Right ventricle myocardium superior (tissue), 1 donor: ENCODE results near the gene MEIOB. TPM values are rescaled to one million over a fixed set of nuclear protein-coding genes. Genes with fewer than 3 reads are reported as not detected.
"Not testable (repeated sequence)": the region's sequence is repeated elsewhere in the genome, so short reads cannot be mapped to it uniquely, and the experiment has no call there.

ENCODE experiments used
- ATAC-seq: fragments of 200-7000 bp; cut with Tn5 transposase; one replicate; pipeline ENCODE4 v1.9.1; 2020; ENCODE audit warnings: mild to moderate bottlenecking; ENCODE audit not compliant: poor library complexity
- DNase-seq: peaks from one replicate; pipeline ENCODE4 v3.0.0-alpha.2; 2020
- intact Hi-C: fragments of 100-400 bp; cut with DNase I; formaldehyde crosslinking; loops from one replicate; pipeline ENCODE4 v1.11.2; 2022
- total RNA-seq: library from RNA; stranded (reverse); fragmentation: NEBNext Ultra II Directional; extraction: Animal tissue kit (Norgen Biotek cat#: 25700); gene quantifications from one replicate; pipeline ENCODE4 v1.2.1, GENCODE V29; 2021
- donor health status: DM: no; HTN: yes; CAD: no; lungs with severe emphysema.

Gene MEIOB
- total RNA-seq, 1 donor from 2014 or later = not detected

GRCh38 chr16:1884155-1884760 is 12.3 kb upstream of the MEIOB start:
- DNase-seq (no peak), ATAC-seq (no peak)
- intact Hi-C loops = no loop called here

GRCh38 chr16:1881172-1881571 is 9.2 kb upstream of the MEIOB start:
- ATAC-seq, intact Hi-C loops, DNase-seq: not testable (repeated sequence)

- intact Hi-C loops = no loop called here
- DNase-seq = no peak
- ATAC-seq = no peak
These were observed 7.5 kb upstream of the MEIOB start for GRCh38 chr16:1879477-1879876.

- no peak for ATAC-seq
- intact Hi-C loops = no loop called here
- no peak for DNase-seq
These were observed 6.3 kb upstream of the MEIOB start for GRCh38 chr16:1878256-1878655.

- DNase-seq = no peak
- ATAC-seq = no peak
- intact Hi-C loops = no loop called here
These were observed 5.8 kb upstream of the MEIOB start for GRCh38 chr16:1877804-1878203.

GRCh38 chr16:1877089-1877488 is 5.1 kb upstream of the MEIOB start:
- DNase-seq = no peak
- no peak for ATAC-seq
- intact Hi-C loops = no loop called here

GRCh38 chr16:1876468-1876867 is 4.5 kb upstream of the MEIOB start:
- intact Hi-C loops = no loop called here
- DNase-seq (no peak), ATAC-seq (no peak)

GRCh38 chr16:1876066-1876465 is 4.1 kb upstream of the MEIOB start:
- ATAC-seq, intact Hi-C loops, DNase-seq: not testable (repeated sequence)

- no peak for ATAC-seq
- DNase-seq = no peak
- intact Hi-C loops = no loop called here
These were observed 2.9 kb upstream of the MEIOB start for GRCh38 chr16:1874854-1875253.

GRCh38 chr16:1870365-1871082 is 1.4 kb downstream of the MEIOB start:
- DNase-seq (no peak), ATAC-seq (no peak)
- intact Hi-C loops = no loop called here

GRCh38 chr16:1865902-1866690 is 5.9 kb downstream of the MEIOB start:
- DNase-seq = no peak
- intact Hi-C loops = no loop called here
- ATAC-seq = no peak

GRCh38 chr16:1863681-1864460 is 8.1 kb downstream of the MEIOB start:
- intact Hi-C loops = loop anchor here (5.0 kb wide), 1 partner anchor 63 kb away; no protein-coding TSS in a partner anchor
- DNase-seq (no peak), ATAC-seq (no peak)

- intact Hi-C loops = loop anchor here (5.0 kb wide), 1 partner anchor 65 kb away; no protein-coding TSS in a partner anchor
- ATAC-seq (no peak), DNase-seq (no peak)
These were observed 9.6 kb downstream of the MEIOB start for GRCh38 chr16:1862394-1862793.

GRCh38 chr16:1861730-1862129 is 10.2 kb downstream of the MEIOB start:
- DNase-seq = no peak
- ATAC-seq = no peak
- intact Hi-C loops = loop anchor here (5.0 kb wide), 1 partner anchor 66 kb away; no protein-coding TSS in a partner anchor

- intact Hi-C loops = loop anchor here (5.0 kb wide), 1 partner anchor 68 kb away; no protein-coding TSS in a partner anchor
- no peak for ATAC-seq
These were observed 12.3 kb downstream of the MEIOB start for GRCh38 chr16:1859650-1860049.

GRCh38 chr16:1858189-1858865 is 13.6 kb downstream of the MEIOB start:
- no peak for ATAC-seq
- DNase-seq = no peak
- intact Hi-C loops = no loop called here

More at GRCh38 chr16:1859650-1860049, 12.3 kb downstream of the MEIOB start:
- DNase-seq = no peak

GRCh38 chr16:1857433-1858097 is 14.4 kb downstream of the MEIOB start:
- intact Hi-C loops = no loop called here
- ATAC-seq = no peak
- no peak for DNase-seq

GRCh38 chr16:1851793-1852192 is 20.2 kb downstream of the MEIOB start:
- DNase-seq (no peak), ATAC-seq (no peak)
- intact Hi-C loops = no loop called here
